Measurements from ENCODE around the gene CD300H.

DNA sequence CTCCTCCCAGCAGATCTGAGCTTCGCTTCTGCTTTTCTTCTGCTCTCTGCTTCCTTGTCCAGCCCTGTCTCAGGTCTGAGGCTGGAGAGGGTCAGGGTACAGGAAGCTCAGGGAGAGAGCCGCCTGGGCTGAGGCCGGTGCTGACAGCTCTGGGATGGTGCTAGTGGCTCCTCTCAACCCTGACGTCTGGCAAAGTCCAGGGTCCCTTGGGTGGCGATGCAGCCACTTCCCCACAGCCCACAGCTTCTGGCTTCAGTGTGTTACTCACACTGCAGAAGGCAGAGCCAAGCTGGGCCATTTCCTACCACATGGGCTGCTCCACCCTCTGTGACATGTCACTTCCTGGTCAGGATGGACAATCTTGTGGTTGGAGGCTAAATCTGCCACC, 21.5 kb downstream of the CD300H start, which contains the start of gene CD300C:
- TF ChIP-seq, protein P1, sequence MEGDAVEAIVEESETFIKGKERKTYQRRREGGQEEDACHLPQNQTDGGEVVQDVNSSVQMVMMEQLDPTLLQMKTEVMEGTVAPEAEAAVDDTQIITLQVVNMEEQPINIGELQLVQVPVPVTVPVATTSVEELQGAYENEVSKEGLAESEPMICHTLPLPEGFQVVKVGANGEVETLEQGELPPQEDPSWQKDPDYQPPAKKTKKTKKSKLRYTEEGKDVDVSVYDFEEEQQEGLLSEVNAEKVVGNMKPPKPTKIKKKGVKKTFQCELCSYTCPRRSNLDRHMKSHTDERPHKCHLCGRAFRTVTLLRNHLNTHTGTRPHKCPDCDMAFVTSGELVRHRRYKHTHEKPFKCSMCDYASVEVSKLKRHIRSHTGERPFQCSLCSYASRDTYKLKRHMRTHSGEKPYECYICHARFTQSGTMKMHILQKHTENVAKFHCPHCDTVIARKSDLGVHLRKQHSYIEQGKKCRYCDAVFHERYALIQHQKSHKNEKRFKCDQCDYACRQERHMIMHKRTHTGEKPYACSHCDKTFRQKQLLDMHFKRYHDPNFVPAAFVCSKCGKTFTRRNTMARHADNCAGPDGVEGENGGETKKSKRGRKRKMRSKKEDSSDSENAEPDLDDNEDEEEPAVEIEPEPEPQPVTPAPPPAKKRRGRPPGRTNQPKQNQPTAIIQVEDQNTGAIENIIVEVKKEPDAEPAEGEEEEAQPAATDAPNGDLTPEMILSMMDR (conservative IDR thresholded peaks at IDR 0.05; ENCODE audit: low read depth, low read length), result no peak
- TF ChIP-seq EZH2phosphoT487 (IDR thresholded peaks at IDR 0.05; ENCODE audit: borderline replicate concordance, low read length) (no peak), EZH2 (IDR thresholded peaks at IDR 0.05; ENCODE audit: low read length, unreplicated experiment) (no peak)

All from PC-3 (cell line).